Measurements from ENCODE around the gene FOLR1.

The FOLR1 gene

GRCh38 chr11:72225411-72225951, 33.5 kb downstream of the FOLR1 start:
- DNase-seq (ENCODE audit: low read depth): no peak
- no peak for TF ChIP-seq CTCF (IDR thresholded peaks at IDR 0.05; ENCODE audit: low read depth, low read length, missing control alignments)
- in situ Hi-C loops (cut with HindIII; ENCODE audit: low sequenced_read_pairs): no loop called here
- peak overlapping the region; percentile 93 for H3K4me3 ChIP-seq (ENCODE audit: low read depth, low read length)

GRCh38 chr11:72226701-72227100, 34.8 kb downstream of the FOLR1 start:
- in situ Hi-C loops (cut with HindIII; ENCODE audit: low sequenced_read_pairs): no loop called here
- TF ChIP-seq CTCF (IDR thresholded peaks at IDR 0.05; ENCODE audit: low read depth, low read length, missing control alignments): no peak
- no peak overlapping the region for H3K4me3 ChIP-seq (ENCODE audit: low read depth, low read length)
- DNase-seq (ENCODE audit: low read depth): no peak

- peak; percentile 51 for DNase-seq (ENCODE audit: low read depth)
- no peak for TF ChIP-seq CTCF (IDR thresholded peaks at IDR 0.05; ENCODE audit: low read depth, low read length, missing control alignments)
- in situ Hi-C loops (cut with HindIII; ENCODE audit: low sequenced_read_pairs): no loop called here
- H3K4me3 ChIP-seq (ENCODE audit: low read depth, low read length): no peak overlapping the region
These were observed 35.6 kb downstream of the FOLR1 start for GRCh38 chr11:72227316-72228228.

- in situ Hi-C loops (cut with HindIII; ENCODE audit: low sequenced_read_pairs): no loop called here
- no peak overlapping the region for H3K4me3 ChIP-seq (ENCODE audit: low read depth, low read length)
- peak; percentile 12 for TF ChIP-seq CTCF (IDR thresholded peaks at IDR 0.05; ENCODE audit: low read depth, low read length, missing control alignments)
- DNase-seq (ENCODE audit: low read depth): no peak
These were observed 36.4 kb downstream of the FOLR1 start for GRCh38 chr11:72228229-72228843.

GRCh38 chr11:72228844-72229231, 36.9 kb downstream of the FOLR1 start:
- in situ Hi-C loops (cut with HindIII; ENCODE audit: low sequenced_read_pairs): no loop called here
- no peak overlapping the region for H3K4me3 ChIP-seq (ENCODE audit: low read depth, low read length)
- no peak for TF ChIP-seq CTCF (IDR thresholded peaks at IDR 0.05; ENCODE audit: low read depth, low read length, missing control alignments)
- DNase-seq (ENCODE audit: low read depth): no peak

GRCh38 chr11:72229336-72229924, 37.5 kb downstream of the FOLR1 start:
- H3K4me3 ChIP-seq (ENCODE audit: low read depth, low read length): no peak overlapping the region
- no peak for DNase-seq (ENCODE audit: low read depth)
- in situ Hi-C loops (cut with HindIII; ENCODE audit: low sequenced_read_pairs): no loop called here
- TF ChIP-seq CTCF (IDR thresholded peaks at IDR 0.05; ENCODE audit: low read depth, low read length, missing control alignments): no peak
